ENCODE measurements around the gene AP5Z1. TPM values are rescaled to one million over a fixed set of nuclear protein-coding genes. Genes with fewer than 3 reads are reported as not detected.

The AP5Z1 gene
- total and polyA plus RNA-seq, 11 donors = 8.4 to 31.9 (median 13.4) TPM

DNA sequence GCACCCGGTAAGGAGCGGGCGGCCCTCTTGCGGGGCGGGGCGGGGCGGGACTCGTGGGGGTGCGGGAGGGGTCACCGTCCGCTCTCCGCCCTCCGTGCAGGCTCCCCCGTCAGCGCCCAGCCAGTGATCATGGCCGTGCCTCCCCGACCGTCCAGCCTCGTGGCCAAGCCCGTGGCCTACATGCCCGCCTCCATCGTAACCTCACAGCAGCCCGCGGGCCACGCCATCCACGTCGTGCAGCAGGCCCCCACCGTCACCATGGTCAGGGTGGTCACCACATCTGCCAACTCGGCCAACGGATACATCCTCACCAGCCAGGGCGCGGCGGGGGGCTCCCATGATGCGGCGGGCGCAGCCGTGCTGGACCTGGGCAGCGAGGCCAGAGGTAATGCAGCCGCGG lies 16.2 kb upstream of the AP5Z1 start:
- Histone ChIP-seq H3K27ac (no peak overlapping the region), H3K9me3 (no peaks in the 10 kb centered on the region), H3K4me1 (peaks cover 0 to 2% (median 0%) of the 10 kb centered on the region in 12 donors), H3K27me3 (no peaks in the 10 kb centered on the region), H3K36me3 (peaks cover 0 to 100% (median 100%) of the 10 kb centered on the region in 9 donors), H3K4me3 (no peak overlapping the region)
- ATAC-seq (peak in 1 of 4 donors; percentile 14), DNase-seq (no peak)
- intact Hi-C loops (cut with DNase I) = loop anchor here in 1 of 10 donors (10.0 kb wide), 1 partner anchor 144 kb away; no protein-coding TSS in a partner anchor
- 96 to 98% (median 96%) methylated on average over 24 to 40 of the region's 40 CpGs for WGBS, 4 donors
- TF ChIP-seq, protein P1, sequence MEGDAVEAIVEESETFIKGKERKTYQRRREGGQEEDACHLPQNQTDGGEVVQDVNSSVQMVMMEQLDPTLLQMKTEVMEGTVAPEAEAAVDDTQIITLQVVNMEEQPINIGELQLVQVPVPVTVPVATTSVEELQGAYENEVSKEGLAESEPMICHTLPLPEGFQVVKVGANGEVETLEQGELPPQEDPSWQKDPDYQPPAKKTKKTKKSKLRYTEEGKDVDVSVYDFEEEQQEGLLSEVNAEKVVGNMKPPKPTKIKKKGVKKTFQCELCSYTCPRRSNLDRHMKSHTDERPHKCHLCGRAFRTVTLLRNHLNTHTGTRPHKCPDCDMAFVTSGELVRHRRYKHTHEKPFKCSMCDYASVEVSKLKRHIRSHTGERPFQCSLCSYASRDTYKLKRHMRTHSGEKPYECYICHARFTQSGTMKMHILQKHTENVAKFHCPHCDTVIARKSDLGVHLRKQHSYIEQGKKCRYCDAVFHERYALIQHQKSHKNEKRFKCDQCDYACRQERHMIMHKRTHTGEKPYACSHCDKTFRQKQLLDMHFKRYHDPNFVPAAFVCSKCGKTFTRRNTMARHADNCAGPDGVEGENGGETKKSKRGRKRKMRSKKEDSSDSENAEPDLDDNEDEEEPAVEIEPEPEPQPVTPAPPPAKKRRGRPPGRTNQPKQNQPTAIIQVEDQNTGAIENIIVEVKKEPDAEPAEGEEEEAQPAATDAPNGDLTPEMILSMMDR (IDR thresholded peaks at IDR 0.05) = no peak
- TF ChIP-seq POLR2A (IDR thresholded peaks at IDR 0.05) = no peak

DNA sequence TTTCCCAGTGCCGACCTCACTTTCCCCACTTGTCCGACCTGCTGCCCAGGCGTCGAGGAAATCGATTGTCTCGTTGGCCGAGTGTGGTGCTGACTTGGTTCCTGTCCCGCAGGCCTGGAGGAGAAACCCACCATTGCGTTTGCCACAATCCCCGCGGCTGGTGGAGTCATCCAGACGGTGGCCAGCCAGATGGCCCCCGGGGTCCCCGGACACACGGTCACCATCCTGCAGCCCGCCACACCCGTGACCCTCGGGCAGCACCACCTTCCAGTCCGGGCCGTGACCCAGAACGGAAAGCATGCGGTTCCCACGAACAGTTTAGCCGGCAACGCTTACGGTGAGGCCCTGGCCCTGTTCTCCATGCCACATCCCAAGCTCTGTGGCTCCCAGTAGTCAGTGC lies 14.5 kb upstream of the AP5Z1 start:
- intact Hi-C loops (cut with DNase I) = no loop called here
- Histone ChIP-seq H3K36me3 (peaks cover 0 to 100% (median 89%) of the 10 kb centered on the region in 9 donors), H3K27me3 (no peaks in the 10 kb centered on the region), H3K4me1 (no peaks in the 10 kb centered on the region), H3K9me3 (no peaks in the 10 kb centered on the region), H3K27ac (no peak overlapping the region), H3K4me3 (no peak overlapping the region)
- DNase-seq (no peak), ATAC-seq (no peak)
- WGBS, 4 donors = 93 to 96% (median 95%) methylated on average over 26 of the region's 26 CpGs
- TF ChIP-seq, protein P1 (IDR thresholded peaks at IDR 0.05) = no peak
- TF ChIP-seq POLR2A (IDR thresholded peaks at IDR 0.05) = no peak

DNA sequence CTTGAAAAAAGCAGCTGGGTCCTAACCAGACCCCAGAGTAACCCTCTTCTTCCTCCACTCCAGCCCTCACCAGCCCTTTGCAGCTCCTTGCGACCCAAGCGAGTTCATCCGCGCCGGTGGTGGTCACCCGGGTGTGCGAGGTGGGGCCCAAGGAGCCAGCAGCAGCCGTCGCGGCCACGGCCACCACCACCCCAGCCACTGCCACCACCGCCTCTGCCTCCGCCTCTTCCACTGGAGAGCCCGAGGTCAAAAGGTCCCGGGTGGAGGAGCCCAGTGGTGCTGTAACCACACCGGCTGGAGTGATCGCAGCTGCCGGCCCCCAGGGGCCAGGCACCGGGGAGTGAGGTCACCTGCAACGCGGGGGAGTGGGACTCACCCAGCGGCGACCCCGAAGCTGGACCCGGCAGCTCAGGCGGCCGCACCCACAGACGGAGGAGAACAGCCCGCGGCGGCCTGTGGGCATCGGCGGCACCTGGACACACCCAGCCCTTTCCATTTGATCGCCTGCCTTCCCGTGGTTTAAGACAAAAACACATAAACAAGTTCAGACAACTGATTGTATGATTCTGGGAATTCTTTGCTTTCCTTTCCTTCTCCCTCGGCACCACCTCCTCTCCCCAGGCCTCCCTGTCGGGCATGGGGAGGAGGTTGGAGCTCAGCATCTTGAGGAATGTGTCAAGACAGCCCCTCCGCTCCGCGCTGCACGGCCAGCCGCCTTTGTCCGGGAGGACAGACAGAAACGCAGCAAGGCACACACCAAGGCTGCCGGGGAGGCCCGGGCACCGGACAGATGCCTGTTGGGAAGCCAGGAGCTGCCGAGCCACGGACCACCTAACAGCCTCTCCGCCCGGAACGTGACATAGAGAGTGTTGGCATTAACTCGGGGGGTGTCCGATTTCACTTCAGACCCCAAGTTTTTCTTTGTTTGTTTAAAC lies 13.0 kb upstream of the AP5Z1 start:
- Histone ChIP-seq H3K9me3 (no peaks in the 10 kb centered on the region), H3K4me1 (no peaks in the 10 kb centered on the region)
- ATAC-seq = no peak

More for the DNA sequence above, 13.0 kb upstream of the AP5Z1 start:
- intact Hi-C loops (cut with DNase I) = no loop called here
- WGBS, 4 donors = 93 to 96% (median 94%) methylated on average over 45 to 54 of the region's 54 CpGs
- Histone ChIP-seq H3K27me3 (no peaks in the 10 kb centered on the region), H3K36me3 (peaks cover 0 to 98% (median 84%) of the 10 kb centered on the region in 9 donors), H3K27ac (no peak overlapping the region), H3K4me3 (no peak overlapping the region)
- no peak for DNase-seq
- no peak for TF ChIP-seq POLR2A (IDR thresholded peaks at IDR 0.05)
- TF ChIP-seq, protein P1 (IDR thresholded peaks at IDR 0.05) = no peak

All from heart left ventricle (tissue), 16 donors.